ENCODE measurements around the gene ZNF185. TPM values are rescaled to one million over a fixed set of nuclear protein-coding genes. Genes with fewer than 3 reads are reported as not detected.

The ZNF185 gene
- total and polyA plus RNA-seq, 2 experiments from 2014 or later = 3.7 to 4.5 TPM

- Histone ChIP-seq H2AFZ (peak overlapping the region; percentile 97), H3K4me2 (ENCODE audit: unreplicated experiment) (peak overlapping the region; percentile 86), H3K9me3 (ENCODE audit: low read depth) (no peaks in the 10 kb centered on the region), H3K9me2 (ENCODE audit: insufficient read depth) (no peaks in the 10 kb centered on the region), H3K79me2 (ENCODE audit: insufficient read depth) (no peaks in the 10 kb centered on the region), H4K20me1 (ENCODE audit: insufficient read depth) (no peaks in the 10 kb centered on the region), H3K9ac (peak overlapping the region; percentile 89), H3K4me1 (ENCODE audit: insufficient read depth) (no peaks in the 10 kb centered on the region), H3K36me3 (ENCODE audit: low read depth) (no peaks in the 10 kb centered on the region), H3F3A (ENCODE audit: insufficient read depth) (no peaks in the 10 kb centered on the region), H3K27me3 (replicated peaks; ENCODE audit: insufficient read depth) (no peaks in the 10 kb centered on the region), H3K27ac (peak overlapping the region; percentile 59), H3K4me3 (peak overlapping the region; percentile 90)
- TF ChIP-seq EZH2phosphoT487 (IDR thresholded peaks at IDR 0.05; ENCODE audit: insufficient read depth, low read depth) = no peak
- TF ChIP-seq EZH2 (IDR thresholded peaks at IDR 0.05; ENCODE audit: insufficient read depth, poor library complexity, severe bottlenecking) = no peak
- DNase-seq = peak; percentile 96
- in situ Hi-C loops (cut with MboI) = no loop called here
- 0 to 1% methylated on average over 27 to 41 of the region's 70 CpGs for WGBS, 2 experiments (ENCODE audit: low coverage in 1 of 2, low lambda C conversion rate in 2 of 2, missing lambda C conversion rate in 2 of 2)
Measured at GRCh38 chrX:152941328-152942076, 43.6 kb downstream of the ZNF185 start.

- WGBS, 2 experiments (ENCODE audit: low coverage in 1 of 2, low lambda C conversion rate in 2 of 2, missing lambda C conversion rate in 2 of 2) = 16 to 38% methylated on average over 5 to 11 of the region's 11 CpGs
Measured at GRCh38 chrX:152942077-152942442, 44.2 kb downstream of the ZNF185 start.

GRCh38 chrX:152943826-152944225 is 46.0 kb downstream of the ZNF185 start:
- in situ Hi-C loops (cut with MboI) = no loop called here
- H3K9me2 ChIP-seq (ENCODE audit: insufficient read depth) = no peaks in the 10 kb centered on the region
- no peak overlapping the region for H3K27ac ChIP-seq
- H3K79me2 ChIP-seq (ENCODE audit: insufficient read depth) = no peaks in the 10 kb centered on the region
- TF ChIP-seq EZH2phosphoT487 (IDR thresholded peaks at IDR 0.05; ENCODE audit: insufficient read depth, low read depth) (no peak), EZH2 (IDR thresholded peaks at IDR 0.05; ENCODE audit: insufficient read depth, poor library complexity, severe bottlenecking) (no peak)
- DNase-seq = no peak
- no peaks in the 10 kb centered on the region for H3F3A ChIP-seq (ENCODE audit: insufficient read depth)
- no peak overlapping the region for H3K4me2 ChIP-seq (ENCODE audit: unreplicated experiment)
- H2AFZ ChIP-seq = no peak overlapping the region
- H3K9me3 ChIP-seq (ENCODE audit: low read depth) = no peaks in the 10 kb centered on the region
- no peak overlapping the region for H3K4me3 ChIP-seq
- no peaks in the 10 kb centered on the region for H3K36me3 ChIP-seq (ENCODE audit: low read depth)
- no peaks in the 10 kb centered on the region for H3K4me1 ChIP-seq (ENCODE audit: insufficient read depth)
- H3K27me3 ChIP-seq (replicated peaks; ENCODE audit: insufficient read depth) = no peaks in the 10 kb centered on the region
- H3K9ac ChIP-seq = no peak overlapping the region
- no peaks in the 10 kb centered on the region for H4K20me1 ChIP-seq (ENCODE audit: insufficient read depth)
- WGBS, 2 experiments (ENCODE audit: low coverage in 1 of 2, low lambda C conversion rate in 2 of 2, missing lambda C conversion rate in 2 of 2) = 100% methylated on average over 1 of the region's 1 CpG; no CpG with 5 or more reads in 1 of the 2 experiments

More at GRCh38 chrX:152942077-152942442, 44.2 kb downstream of the ZNF185 start:
- Histone ChIP-seq H3K79me2 (ENCODE audit: insufficient read depth) (no peaks in the 10 kb centered on the region), H3K27ac (peak overlapping the region; percentile 59), H4K20me1 (ENCODE audit: insufficient read depth) (no peaks in the 10 kb centered on the region), H3K9me2 (ENCODE audit: insufficient read depth) (no peaks in the 10 kb centered on the region), H3K4me3 (peak overlapping the region; percentile 78), H3K27me3 (replicated peaks; ENCODE audit: insufficient read depth) (no peaks in the 10 kb centered on the region), H2AFZ (peak overlapping the region; percentile 94), H3K4me1 (ENCODE audit: insufficient read depth) (no peaks in the 10 kb centered on the region), H3F3A (ENCODE audit: insufficient read depth) (no peaks in the 10 kb centered on the region), H3K4me2 (ENCODE audit: unreplicated experiment) (peak overlapping the region; percentile 73), H3K9me3 (ENCODE audit: low read depth) (no peaks in the 10 kb centered on the region), H3K9ac (peak overlapping the region; percentile 89), H3K36me3 (ENCODE audit: low read depth) (no peaks in the 10 kb centered on the region)
- peak; percentile 40 for DNase-seq
- in situ Hi-C loops (cut with MboI) = no loop called here
- TF ChIP-seq EZH2 (IDR thresholded peaks at IDR 0.05; ENCODE audit: insufficient read depth, poor library complexity, severe bottlenecking) (no peak), EZH2phosphoT487 (IDR thresholded peaks at IDR 0.05; ENCODE audit: insufficient read depth, low read depth) (no peak)

DNA sequence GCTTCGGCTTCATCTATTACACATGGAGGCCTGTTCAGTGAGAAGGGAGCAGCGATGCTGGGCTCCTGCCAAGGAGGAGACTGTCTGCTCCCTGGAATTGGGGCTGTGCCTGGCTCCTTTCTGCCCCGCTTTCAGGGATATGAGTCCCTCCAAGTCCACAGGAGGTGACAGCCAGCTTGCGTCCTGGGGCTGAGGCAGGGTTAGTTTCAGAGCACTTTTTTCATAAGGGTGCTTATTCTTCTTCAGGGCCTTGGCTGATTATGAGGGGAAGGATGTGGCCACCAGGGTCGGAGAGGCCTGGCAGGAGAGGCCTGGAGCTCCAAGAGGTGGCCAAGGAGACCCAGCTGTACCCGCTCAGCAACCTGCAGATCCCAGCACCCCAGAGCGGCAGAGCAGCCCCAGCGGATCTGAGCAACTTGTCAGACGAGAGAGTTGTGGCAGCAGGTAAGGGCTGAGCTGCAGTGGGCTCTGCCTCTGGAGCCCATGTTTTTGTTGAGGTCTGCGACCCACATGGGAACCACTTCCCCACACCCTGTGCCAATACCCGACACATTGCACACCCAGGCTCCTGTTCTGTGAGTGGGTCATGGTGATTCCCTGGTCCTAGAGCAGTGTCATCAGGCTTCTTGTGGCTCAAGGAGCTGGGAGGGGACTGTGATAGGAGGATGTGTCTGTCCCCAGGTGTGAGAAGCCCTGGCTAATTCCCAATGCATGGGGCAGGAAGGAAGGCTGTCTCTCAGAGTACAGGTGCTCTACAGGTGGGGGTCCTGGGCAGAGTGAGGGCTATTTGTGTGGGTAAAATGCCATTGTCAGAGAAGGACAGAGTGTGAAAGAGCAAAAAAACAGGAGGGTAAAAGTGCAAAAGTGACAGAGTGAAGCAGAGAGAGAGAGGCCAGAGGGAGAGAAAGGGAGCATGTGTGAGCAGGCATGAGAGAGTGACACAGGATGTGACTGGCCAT is 47.4 kb downstream of the ZNF185 start:
- WGBS, 2 experiments (ENCODE audit: low coverage in 1 of 2, low lambda C conversion rate in 2 of 2, missing lambda C conversion rate in 2 of 2) = 92% methylated on average over 7 to 8 of the region's 11 CpGs
- Histone ChIP-seq H3K36me3 (ENCODE audit: low read depth) (no peaks in the 10 kb centered on the region), H3F3A (ENCODE audit: insufficient read depth) (no peaks in the 10 kb centered on the region), H3K9me3 (ENCODE audit: low read depth) (no peaks in the 10 kb centered on the region), H3K9ac (no peak overlapping the region), H3K4me3 (no peak overlapping the region), H3K27me3 (replicated peaks; ENCODE audit: insufficient read depth) (no peaks in the 10 kb centered on the region), H4K20me1 (ENCODE audit: insufficient read depth) (no peaks in the 10 kb centered on the region), H2AFZ (no peak overlapping the region), H3K9me2 (ENCODE audit: insufficient read depth) (no peaks in the 10 kb centered on the region), H3K4me2 (ENCODE audit: unreplicated experiment) (no peak overlapping the region), H3K4me1 (ENCODE audit: insufficient read depth) (no peaks in the 10 kb centered on the region), H3K79me2 (ENCODE audit: insufficient read depth) (no peaks in the 10 kb centered on the region), H3K27ac (no peak overlapping the region)
- in situ Hi-C loops (cut with MboI) = no loop called here
- DNase-seq = no peak
- TF ChIP-seq EZH2phosphoT487 (IDR thresholded peaks at IDR 0.05; ENCODE audit: insufficient read depth, low read depth) (no peak), EZH2 (IDR thresholded peaks at IDR 0.05; ENCODE audit: insufficient read depth, poor library complexity, severe bottlenecking) (no peak)
